ENCODE results near the gene CTSZ.

CTSZ gene

DNA sequence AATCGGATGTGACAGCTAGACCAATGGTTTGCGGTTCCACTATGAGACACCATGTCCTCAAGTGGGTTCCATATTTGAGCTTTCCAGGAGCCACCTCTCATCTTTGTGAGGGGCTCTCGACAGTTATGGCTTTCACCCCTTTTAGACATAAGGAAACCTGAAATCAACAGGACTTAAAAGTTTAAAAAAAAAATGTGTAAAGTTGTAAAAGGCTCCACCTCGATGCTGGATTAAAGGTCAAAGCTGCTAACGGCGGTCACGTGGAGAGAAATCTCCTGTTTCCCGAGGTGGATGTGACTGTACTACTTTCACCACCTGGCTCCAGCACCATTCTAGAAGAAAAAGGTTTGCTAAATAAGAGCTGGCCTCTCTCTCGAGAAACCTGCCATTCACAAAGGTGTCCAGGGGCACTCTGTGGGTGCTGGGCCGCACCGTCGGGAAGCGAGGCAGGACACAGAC, 24.5 kb upstream of the CTSZ start:
- DNase-seq (ENCODE audit: low read depth): no peak

- DNase-seq (ENCODE audit: low read depth): no peak
These were observed 24.0 kb upstream of the CTSZ start for GRCh38 chr20:59030911-59031563.

DNA sequence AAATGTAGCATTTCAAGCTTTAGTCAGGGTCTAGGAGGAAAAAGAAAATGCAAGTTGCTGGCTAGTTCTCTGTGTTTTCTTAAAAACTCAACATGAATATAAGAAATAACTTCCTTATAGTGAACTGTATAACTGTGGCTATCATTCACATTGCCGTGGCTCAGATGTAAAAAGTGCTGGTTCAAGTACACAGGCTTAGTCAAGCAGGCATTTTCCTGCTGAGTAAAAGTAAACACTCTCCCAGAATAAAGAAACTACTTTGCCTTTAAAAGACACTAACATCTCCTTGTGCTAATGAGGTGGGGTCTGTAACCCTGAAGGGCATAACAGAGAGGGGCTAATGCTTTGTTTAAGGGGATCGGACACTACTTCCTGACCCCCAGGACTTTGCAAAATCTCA, 21.8 kb upstream of the CTSZ start:
- no peak for DNase-seq (ENCODE audit: low read depth)

GRCh38 chr20:59027741-59028320, 20.8 kb upstream of the CTSZ start:
- DNase-seq (ENCODE audit: low read depth): no peak

DNA sequence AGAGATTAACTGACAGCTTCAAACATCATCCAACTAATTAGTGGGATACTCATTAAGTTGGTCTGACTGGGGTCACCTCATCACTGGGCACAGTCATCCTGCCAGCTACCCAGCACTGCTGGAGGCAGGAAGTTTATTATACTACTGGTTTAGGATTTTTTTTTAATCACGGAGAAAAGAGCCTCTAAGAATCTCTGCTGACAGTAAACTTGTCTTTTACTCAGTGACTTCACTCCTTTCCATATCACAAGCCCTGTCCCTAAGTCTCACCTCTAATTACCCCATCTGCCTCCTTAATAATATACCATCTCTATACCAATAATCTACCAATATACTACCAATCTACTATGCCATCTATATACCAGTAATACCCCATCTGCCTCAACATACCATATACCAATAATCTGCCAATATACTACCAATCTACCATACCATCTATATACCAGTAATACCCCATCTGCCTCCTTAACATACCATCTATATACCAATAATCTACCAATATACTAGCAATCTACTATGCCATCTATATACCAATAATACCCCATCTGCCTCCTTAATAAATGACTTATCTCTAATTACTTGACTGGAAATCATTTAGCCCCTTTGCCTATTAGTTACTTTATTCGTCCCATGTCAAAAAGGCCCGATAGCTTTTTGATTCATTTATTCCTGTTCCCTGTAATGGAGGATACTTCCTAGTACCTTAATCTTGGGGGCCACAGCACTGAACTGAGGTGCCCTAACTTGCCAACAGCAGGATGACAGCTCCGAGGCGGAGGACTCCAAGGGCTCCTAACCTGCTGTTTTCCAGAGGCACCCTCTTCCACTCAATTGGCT, 20.1 kb upstream of the CTSZ start:
- no peak for DNase-seq (ENCODE audit: low read depth)

- no peak for DNase-seq (ENCODE audit: low read depth)
These were observed 18.5 kb upstream of the CTSZ start for GRCh38 chr20:59025511-59025910.

- DNase-seq (ENCODE audit: low read depth): no peak
These were observed 18.0 kb upstream of the CTSZ start for GRCh38 chr20:59025086-59025485.

DNA sequence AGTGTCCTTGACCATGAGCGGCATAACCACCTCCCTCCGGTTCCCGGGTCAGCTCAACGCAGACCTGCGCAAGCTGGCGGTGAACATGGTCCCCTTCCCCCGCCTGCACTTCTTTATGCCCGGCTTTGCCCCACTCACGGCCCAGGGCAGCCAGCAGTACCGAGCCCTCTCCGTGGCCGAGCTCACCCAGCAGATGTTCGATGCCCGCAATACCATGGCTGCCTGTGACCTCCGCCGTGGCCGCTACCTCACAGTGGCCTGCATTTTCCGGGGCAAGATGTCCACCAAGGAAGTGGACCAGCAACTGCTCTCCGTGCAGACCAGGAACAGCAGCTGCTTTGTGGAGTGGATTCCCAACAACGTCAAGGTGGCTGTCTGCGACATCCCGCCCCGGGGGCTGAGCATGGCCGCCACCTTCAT, 17.1 kb upstream of the CTSZ start:
- DNase-seq (ENCODE audit: low read depth): no peak

- no peak for DNase-seq (ENCODE audit: low read depth)
These were observed 16.6 kb upstream of the CTSZ start for GRCh38 chr20:59023616-59024015.

DNA sequence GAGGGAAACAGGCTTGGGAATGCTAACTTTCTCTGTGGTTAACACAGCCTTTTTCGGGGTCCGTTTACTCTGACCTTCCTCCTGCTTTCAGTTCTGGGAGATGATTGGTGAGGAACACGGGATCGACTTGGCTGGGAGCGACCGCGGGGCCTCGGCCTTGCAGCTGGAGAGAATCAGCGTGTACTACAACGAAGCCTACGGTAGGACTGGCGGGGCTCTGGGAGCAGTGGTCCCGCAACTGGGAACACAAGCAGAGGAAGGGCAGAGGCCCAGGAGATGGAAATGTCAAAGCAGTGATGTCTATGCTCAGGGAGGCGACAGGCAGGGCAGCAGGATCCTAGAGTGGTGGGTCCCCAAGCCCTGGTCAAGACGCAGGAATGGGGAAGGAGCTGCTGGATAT, 15.7 kb upstream of the CTSZ start:
- no peak for DNase-seq (ENCODE audit: low read depth)

DNA sequence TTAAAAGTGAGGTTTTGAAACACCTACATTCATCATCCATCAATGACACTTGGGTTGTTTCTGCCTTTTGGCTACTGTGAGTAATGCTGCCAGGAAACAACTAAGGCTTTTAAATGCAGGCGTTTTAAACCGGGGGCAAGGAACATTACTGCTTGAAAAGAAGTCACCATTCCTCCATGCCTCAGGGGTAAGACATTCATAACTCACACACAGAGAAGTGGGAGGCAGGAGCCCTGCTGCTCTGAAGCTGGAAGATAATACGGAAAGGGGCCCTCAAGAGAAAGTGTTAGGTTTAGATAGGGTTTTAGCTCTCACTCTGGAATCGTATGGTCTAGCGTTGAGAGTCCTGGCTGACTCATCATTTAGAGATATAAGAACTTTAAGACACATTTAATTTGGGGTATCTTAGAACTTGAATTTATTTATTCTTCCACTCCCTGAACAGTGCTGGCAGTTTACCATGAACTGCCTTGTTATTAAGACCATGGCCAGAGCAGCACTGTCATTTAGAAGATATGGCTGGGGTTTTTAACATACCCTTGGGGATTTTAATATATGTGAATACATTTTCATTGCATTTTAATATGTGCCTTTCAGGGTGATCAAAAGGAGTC, 14.0 kb upstream of the CTSZ start:
- DNase-seq (ENCODE audit: low read depth): no peak

DNA sequence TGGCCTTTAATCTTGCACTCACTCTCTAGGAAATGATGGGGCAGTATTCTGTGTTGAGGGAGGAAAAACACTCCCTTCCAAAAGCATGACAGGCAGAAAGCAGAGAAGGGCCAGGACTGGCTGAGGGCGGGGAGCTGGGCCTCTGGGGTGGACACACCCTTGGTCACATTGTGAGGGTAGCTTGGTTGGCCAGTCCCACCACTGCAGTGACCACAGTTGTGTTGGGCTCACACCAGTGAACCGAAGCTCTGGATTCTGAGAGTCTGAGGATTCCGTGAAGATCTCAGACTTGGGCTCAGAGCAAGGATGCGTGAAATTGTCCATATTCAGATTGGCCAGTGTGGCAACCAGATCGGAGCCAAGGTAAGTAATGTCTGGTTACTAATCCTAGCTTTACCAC, 12.2 kb upstream of the CTSZ start, which contains the start of gene TUBB1:
TUBB1 (plus strand) TSS at position 213 of the 400 bp plus-strand sequence; CDS start at position 307, 94 bp downstream.
- no peak for DNase-seq (ENCODE audit: low read depth)

GRCh38 chr20:59018817-59019216, 11.8 kb upstream of the CTSZ start:
- DNase-seq (ENCODE audit: low read depth): no peak

- no peak for DNase-seq (ENCODE audit: low read depth)
These were observed 10.6 kb upstream of the CTSZ start for GRCh38 chr20:59017493-59018231.

DNA sequence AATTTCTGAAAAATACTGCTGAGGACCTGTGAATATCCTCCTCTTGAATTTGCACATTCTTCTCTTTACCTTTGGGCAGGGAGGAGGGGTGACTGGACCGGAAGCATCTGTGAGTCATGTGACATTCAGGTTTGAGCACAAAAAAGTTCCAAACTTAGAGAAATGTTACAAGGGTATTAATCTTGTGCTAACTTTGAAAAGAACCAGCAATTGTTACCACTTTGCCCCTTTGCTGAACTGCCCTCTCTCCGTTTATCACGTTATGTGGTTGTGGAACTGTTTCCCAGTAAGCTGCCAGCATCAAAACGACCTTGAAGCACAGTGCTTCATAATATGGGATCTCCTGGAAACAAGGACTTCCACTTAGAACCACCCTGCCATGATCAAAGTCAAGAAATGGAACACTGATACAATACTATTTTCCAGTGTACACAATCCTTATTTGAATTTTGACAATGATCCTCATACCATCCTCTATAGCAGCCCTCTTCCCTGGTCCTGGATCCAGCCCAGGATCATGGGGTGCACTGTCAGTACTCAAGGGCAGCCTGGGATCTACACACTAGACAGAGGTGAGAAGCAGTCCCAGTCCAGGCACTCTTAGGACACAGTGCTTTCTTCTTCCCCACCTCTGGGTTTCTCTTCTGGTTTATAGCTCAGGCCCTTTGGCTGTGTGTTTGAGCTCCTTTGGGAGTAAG, 9.9 kb upstream of the CTSZ start:
- no peak for DNase-seq (ENCODE audit: low read depth)

DNA sequence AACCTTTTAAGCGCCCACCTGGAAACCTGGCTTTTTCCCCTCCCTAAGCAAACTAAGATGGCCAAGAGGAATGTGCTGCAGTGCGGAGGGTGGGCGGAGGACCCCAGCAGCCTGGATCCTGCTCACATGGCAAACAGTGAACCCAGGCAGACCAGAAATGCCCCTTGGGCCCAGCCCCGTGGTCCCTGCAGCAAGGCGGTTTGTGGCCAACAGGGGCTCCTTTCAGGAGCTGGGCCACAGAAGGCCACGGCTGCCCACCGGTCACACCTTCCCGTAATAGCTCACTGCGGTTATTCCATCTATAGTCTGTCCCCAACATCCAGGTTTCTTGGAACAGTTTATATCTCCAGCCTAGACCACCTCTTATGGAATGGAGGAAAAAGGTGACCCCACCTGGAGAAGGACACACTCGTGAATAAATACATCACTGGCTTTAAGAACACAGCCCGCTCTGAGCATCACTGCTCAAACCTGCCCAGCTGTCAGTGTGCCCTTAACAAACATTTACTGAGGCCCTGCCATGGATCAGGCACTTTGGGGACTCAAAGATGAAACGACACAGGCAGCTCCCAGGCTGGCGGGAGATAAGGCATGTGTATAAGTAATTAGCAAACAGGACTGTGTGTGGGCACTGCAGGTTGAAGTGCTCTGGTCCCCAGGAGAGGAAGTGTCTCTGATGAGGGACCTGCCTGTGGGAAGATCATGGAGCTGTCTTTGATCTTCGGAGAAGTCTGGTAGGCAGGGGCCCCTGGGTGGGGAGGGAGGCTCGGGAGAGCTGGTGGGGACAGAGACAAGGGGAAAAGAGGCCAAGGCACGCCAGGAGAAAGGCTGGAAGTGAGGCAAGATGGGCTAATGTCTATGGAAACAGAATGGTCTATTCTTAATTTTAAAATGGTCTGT, 9.0 kb upstream of the CTSZ start:
- no peak for DNase-seq (ENCODE audit: low read depth)

DNA sequence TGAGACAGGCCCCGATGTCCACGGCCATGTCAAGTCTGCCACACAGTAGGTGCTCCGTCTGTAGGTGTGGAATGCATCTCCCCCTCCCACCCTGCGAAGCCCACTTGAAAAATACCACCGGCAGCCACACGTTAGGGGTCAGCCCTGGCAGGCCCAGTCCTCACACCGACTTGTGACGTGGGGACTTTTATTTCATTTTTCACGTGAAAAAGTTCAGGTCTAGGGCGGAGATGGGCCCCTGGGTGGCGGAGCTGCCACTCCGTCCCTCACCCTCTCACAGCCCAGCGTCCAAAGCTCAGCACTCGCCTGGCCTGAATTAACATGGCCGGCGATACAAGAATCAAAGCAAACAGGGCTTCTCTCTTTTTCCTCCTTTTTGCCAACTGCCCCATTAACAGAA, 8.4 kb upstream of the CTSZ start:
- no peak for DNase-seq (ENCODE audit: low read depth)

- DNase-seq (ENCODE audit: low read depth): no peak
These were observed 7.8 kb upstream of the CTSZ start for GRCh38 chr20:59014680-59015389.

DNA sequence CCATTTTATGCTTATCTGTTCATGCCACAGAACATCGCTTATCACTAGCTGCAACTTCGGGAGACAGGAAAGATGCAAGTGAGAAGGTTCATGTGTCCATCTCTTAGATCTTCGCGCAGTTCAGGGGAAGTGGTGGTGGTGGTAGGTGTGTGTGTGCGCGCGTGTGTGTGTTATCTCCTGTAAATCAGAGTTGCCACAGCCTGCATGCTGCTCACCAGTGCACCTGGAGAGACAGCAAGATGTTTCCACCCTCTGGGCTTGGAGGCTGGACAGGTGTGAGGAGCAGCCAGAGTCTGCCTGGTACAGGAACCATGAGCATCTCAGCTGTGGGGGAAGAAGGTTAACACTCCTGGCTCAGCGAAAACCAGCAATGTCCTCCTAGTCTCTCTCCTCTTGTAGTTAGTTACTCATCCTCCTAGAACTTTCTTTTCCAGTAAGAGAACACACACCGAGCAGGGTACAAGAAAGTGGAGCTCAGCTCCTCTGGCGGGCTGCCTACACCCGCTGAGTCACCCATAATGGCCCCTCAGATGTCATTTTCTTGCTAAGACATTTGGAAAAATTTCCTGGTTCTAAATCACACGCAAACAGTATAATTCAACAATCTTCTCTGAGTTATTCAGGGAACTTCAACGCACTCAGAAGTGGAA, 7.0 kb upstream of the CTSZ start:
- no peak for DNase-seq (ENCODE audit: low read depth)

Measured in activated T-cell treated with anti-CD3 and anti-CD28 coated beads for 1 hour (primary cell).